BE2C (cell line): Measurements from ENCODE around the gene HMX1.

Experiments used
- DNase-seq: peaks from one replicate; pipeline ENCODE4 v3.0.0-alpha.2; 2020
- H3K27me3 ChIP-seq: fragments of 250-450 bp; sonication (Bioruptor Pico); 2 replicates; pipeline ENCODE4 v1.5.1; 2020; ENCODE audit warnings: mild to moderate bottlenecking
- H3K36me3 ChIP-seq: fragments of 250-450 bp; sonication (Bioruptor Pico); 2 replicates; pipeline ENCODE4 v1.5.1; 2020; ENCODE audit warnings: mild to moderate bottlenecking
- H3K4me1 ChIP-seq: fragments of 250-450 bp; sonication (Bioruptor Pico); 2 replicates; pipeline ENCODE4 v1.5.1; 2020
- H3K4me3 ChIP-seq: 2 replicates; pipeline ENCODE4 v1.5.1; 2011; ENCODE audit warnings: low read depth, low read length
- H3K9me3 ChIP-seq: fragments of 250-450 bp; sonication (Bioruptor Pico); 2 replicates; pipeline ENCODE4 v1.5.1; 2020
- TF ChIP-seq, protein P1 (sequence below): IDR thresholded peaks from 2 replicates; pipeline ENCODE4 v1.5.1; 2012; ENCODE audit warnings: mild to moderate bottlenecking, low read depth, low read length

Gene HMX1

DNA sequence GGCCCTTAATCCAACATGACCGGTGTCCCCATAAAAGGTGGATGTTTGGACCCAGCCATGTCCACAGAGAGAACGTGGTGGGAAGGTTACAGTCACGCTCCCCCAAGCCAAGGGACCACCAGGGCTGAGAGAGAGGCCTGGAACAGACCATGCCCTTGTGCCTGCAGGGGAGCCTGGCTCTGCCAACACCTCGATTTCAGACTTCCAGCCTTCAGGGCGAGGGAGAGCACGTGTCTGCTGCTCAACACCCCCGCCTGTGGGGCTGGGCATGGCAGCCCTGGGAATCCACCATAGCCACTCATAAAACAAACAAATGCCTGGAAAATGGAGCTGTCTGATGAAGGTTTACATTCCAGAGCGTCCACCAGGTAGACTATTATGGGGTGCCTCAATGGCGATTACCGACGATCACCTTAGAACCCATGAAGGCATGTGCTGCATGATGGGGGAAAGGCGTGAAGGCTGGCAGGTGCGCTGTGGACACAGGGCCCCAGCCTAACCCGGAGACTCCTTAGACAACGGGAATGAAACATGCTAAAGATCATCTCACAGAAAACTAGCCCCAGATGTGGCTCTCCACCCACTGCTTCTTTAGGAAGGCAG, 42.3 kb upstream of the HMX1 start:
- TF ChIP-seq, protein P1, sequence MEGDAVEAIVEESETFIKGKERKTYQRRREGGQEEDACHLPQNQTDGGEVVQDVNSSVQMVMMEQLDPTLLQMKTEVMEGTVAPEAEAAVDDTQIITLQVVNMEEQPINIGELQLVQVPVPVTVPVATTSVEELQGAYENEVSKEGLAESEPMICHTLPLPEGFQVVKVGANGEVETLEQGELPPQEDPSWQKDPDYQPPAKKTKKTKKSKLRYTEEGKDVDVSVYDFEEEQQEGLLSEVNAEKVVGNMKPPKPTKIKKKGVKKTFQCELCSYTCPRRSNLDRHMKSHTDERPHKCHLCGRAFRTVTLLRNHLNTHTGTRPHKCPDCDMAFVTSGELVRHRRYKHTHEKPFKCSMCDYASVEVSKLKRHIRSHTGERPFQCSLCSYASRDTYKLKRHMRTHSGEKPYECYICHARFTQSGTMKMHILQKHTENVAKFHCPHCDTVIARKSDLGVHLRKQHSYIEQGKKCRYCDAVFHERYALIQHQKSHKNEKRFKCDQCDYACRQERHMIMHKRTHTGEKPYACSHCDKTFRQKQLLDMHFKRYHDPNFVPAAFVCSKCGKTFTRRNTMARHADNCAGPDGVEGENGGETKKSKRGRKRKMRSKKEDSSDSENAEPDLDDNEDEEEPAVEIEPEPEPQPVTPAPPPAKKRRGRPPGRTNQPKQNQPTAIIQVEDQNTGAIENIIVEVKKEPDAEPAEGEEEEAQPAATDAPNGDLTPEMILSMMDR: no peak
- Histone ChIP-seq H3K27me3 (peaks cover 6% of the 10 kb centered on the region), H3K9me3 (no peaks in the 10 kb centered on the region), H3K36me3 (no peaks in the 10 kb centered on the region), H3K4me1 (no peaks in the 10 kb centered on the region), H3K4me3 (no peak overlapping the region)
- no peak for DNase-seq

DNA sequence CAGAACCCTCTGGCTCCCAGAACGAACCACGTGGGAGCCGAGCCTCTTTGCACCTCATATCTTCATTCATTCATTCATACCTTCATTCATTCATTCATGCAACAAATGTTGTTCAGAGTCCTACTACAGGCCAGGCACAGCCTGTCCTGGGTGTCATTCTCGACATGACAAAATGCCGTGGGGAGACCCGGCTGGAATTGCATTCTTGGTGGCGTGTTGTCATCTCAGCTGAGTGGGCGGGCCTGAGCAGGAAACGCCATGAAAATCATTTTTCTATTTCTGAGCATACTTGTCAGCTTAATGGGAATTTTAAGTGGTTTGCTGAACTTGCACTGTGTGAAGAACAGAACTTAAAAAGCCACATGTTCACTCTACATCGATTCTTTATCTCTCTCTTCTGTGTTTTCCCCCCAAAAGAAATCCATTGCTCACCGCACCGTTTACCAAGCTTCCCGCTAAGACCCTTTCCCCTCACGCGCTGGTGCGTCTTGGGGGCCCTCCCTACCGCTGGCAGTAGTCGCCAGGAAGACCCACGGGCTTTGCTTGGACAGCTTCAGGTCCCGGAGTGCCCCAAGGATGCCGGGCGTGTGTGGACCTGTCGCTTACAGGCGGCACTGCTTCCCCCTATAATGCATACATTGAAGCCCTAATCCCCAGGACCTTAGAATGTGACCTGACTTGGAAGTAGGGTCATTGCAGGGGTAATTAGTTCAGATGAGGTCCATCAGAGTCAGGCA, 41.6 kb upstream of the HMX1 start:
- TF ChIP-seq, protein P1: no peak
- H3K9me3 ChIP-seq: no peaks in the 10 kb centered on the region
- no peaks in the 10 kb centered on the region for H3K4me1 ChIP-seq
- H3K27me3 ChIP-seq: peaks cover 3% of the 10 kb centered on the region
- no peak overlapping the region for H3K4me3 ChIP-seq
- no peak for DNase-seq
- no peaks in the 10 kb centered on the region for H3K36me3 ChIP-seq

DNA sequence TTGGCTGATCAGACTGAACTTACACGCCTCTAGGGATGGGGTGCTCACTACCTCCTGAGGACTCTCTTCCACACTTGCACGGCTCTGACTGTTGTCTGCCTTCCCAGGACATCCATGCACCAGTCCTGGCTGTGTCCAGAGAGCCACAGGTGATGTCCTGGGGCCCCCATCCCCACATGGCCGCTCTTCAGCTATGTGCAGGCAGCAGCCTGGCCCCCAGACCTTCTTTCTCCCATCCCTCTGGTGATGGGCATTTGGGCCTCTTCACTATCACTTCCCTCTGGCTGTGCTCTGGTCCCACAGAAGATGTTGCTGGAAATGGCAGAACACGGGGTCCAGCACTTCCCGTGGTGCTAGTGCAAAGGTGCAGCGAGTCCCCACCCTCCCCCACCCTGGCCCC, 40.9 kb upstream of the HMX1 start:
- Histone ChIP-seq H3K36me3 (no peaks in the 10 kb centered on the region), H3K4me3 (no peak overlapping the region), H3K27me3 (no peaks in the 10 kb centered on the region; the same call in 1 of the 2 replicates), H3K9me3 (no peaks in the 10 kb centered on the region), H3K4me1 (no peaks in the 10 kb centered on the region)
- TF ChIP-seq, protein P1: no peak
- DNase-seq: no peak

DNA sequence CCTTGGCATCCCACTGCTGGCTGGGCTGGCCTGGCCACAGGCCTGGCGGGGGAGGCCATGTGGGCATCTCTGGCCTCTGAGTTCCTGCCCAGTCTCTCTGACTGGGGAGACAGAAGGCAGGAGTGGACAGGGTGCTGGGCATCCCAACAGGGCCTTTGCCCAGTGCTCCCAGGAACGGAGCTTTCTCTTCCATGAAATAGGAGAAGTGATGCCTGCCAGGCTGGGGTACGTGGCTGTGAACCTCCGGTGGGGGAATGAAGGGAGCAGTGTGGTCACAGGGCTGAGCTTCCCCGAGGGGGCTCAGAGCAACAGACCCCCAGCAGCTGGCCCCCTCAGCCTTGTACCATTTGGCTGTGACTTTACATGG, 40.4 kb upstream of the HMX1 start:
- Histone ChIP-seq H3K27me3 (no peaks in the 10 kb centered on the region; the same call in 1 of the 2 replicates), H3K4me1 (no peaks in the 10 kb centered on the region), H3K36me3 (no peaks in the 10 kb centered on the region), H3K9me3 (no peaks in the 10 kb centered on the region), H3K4me3 (no peak overlapping the region)
- TF ChIP-seq, protein P1: no peak
- DNase-seq: no peak

DNA sequence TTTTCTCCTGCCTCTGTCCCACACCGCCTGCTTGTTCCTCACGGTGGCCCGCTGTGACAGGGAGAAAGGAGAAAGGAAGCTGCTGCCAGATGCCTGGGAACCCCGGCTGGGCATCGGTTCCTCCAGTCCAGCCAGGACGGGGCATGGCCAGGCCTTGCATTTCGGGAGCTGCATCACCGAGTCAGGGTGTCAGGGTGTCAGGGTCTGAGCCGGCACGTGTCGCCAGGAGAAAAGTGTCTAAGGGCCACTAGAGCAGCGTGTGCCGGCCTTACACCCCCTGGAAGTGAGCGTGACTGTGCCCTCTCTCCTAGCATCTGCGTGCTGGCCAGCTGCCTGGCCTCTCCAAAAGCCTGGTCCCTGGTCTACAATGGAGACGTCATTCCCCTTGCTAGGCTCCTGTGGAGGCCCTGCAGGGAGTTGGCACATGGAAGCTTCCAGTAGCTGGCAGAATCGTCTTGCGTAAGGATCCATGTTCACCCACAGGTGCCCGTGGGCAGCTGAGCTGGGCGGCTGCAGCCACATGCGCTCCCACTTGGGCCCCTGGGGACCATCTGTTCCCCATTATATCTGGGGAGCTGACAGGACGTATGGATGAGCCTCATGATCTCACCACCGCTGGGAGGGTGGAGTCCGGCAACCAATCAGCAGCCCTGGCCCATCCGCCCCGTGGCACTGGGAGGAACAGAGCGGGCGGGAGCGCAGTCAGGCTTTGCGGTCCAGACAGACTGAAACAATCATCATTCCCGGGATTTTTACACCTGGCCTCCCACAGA, 39.9 kb upstream of the HMX1 start:
- no peak overlapping the region for H3K4me3 ChIP-seq
- H3K9me3 ChIP-seq: no peaks in the 10 kb centered on the region
- TF ChIP-seq, protein P1: no peak
- no peaks in the 10 kb centered on the region for H3K4me1 ChIP-seq
- no peaks in the 10 kb centered on the region for H3K36me3 ChIP-seq
- H3K27me3 ChIP-seq: no peaks in the 10 kb centered on the region; the same call in 1 of the 2 replicates
- DNase-seq: no peak
